SK-N-MC (cell line): ENCODE data around the gene TPPP3.

Experiments used
- EZH2 ChIP-seq: fragments of 200-600 bp; sonication (generic); IDR thresholded peaks from one replicate; pipeline ENCODE4 v1.6.1; 2017; ENCODE audit warnings: antibody characterized with exemption
- FOXP2 ChIP-seq: optimal IDR thresholded peaks from 2 replicates; pipeline ENCODE3; 2011; ENCODE audit warnings: mild to moderate bottlenecking, moderate library complexity; ENCODE audit not compliant: insufficient read depth; ENCODE audit errors: extremely low read length, control extremely low read depth
- POLR2AphosphoS5 ChIP-seq: IDR thresholded peaks from 2 replicates; pipeline ENCODE4 v1.6.1; 2012; ENCODE audit warnings: mild to moderate bottlenecking, low read depth, low read length, borderline replicate concordance

GRCh38 chr16:67419502-67419901, 26.2 kb upstream of the TPPP3 start:
- no peak for TF ChIP-seq POLR2AphosphoS5
- no peak for TF ChIP-seq EZH2
- no peak for TF ChIP-seq FOXP2
